ENCODE data around the gene ERBB4.

Gene ERBB4

GRCh38 chr2:212384027-212384426, 154.6 kb downstream of the ERBB4 start:
- no peaks in the 10 kb centered on the region for H3F3A ChIP-seq (ENCODE audit: insufficient read depth, low read length)
- no peaks in the 10 kb centered on the region for H3K27me3 ChIP-seq (replicated peaks; ENCODE audit: insufficient read depth, low read length)
- no peak overlapping the region for H3K27ac ChIP-seq (ENCODE audit: low read length)
- no peak overlapping the region for H2AFZ ChIP-seq (ENCODE audit: low read length)
- no peaks in the 10 kb centered on the region for H3K79me2 ChIP-seq (ENCODE audit: low read length)
- H3K36me3 ChIP-seq (replicated peaks; ENCODE audit: insufficient read depth, low read length) = no peaks in the 10 kb centered on the region
- no peaks in the 10 kb centered on the region for H4K20me1 ChIP-seq (ENCODE audit: insufficient read depth, low read length)
- H3K4me3 ChIP-seq (ENCODE audit: low read length) = no peak overlapping the region
- H3K4me1 ChIP-seq (ENCODE audit: low read length) = no peaks in the 10 kb centered on the region
- no peaks in the 10 kb centered on the region for H3K9me3 ChIP-seq (replicated peaks; ENCODE audit: insufficient read depth, low read length)
- H3K9me2 ChIP-seq (replicated peaks; ENCODE audit: insufficient read depth, low read length) = no peaks in the 10 kb centered on the region
- no peak overlapping the region for H3K4me2 ChIP-seq (ENCODE audit: low read depth, low read length)
- DNase-seq = no peak
- no peak overlapping the region for H3K9ac ChIP-seq (ENCODE audit: low read length)
- no peak for TF ChIP-seq EZH2phosphoT487 (IDR thresholded peaks at IDR 0.05; ENCODE audit: low read length)
- TF ChIP-seq EZH2 (optimal IDR thresholded peaks at IDR 0.05; ENCODE audit: low read depth, low read length) = no peak
- no peak for TF ChIP-seq CTCF (IDR thresholded peaks at IDR 0.05; ENCODE audit: low read length)

- no peak overlapping the region for H2AFZ ChIP-seq (ENCODE audit: low read length)
- H3K27me3 ChIP-seq (replicated peaks; ENCODE audit: insufficient read depth, low read length) = no peaks in the 10 kb centered on the region
- no peak overlapping the region for H3K4me3 ChIP-seq (ENCODE audit: low read length)
- H3K4me1 ChIP-seq (ENCODE audit: low read length) = no peaks in the 10 kb centered on the region
- no peaks in the 10 kb centered on the region for H3K9me2 ChIP-seq (replicated peaks; ENCODE audit: insufficient read depth, low read length)
- no peaks in the 10 kb centered on the region for H3K9me3 ChIP-seq (replicated peaks; ENCODE audit: insufficient read depth, low read length)
- no peaks in the 10 kb centered on the region for H3F3A ChIP-seq (ENCODE audit: insufficient read depth, low read length)
- no peak for TF ChIP-seq EZH2phosphoT487 (IDR thresholded peaks at IDR 0.05; ENCODE audit: low read length)
- TF ChIP-seq EZH2 (optimal IDR thresholded peaks at IDR 0.05; ENCODE audit: low read depth, low read length) = no peak
- no peak for TF ChIP-seq CTCF (IDR thresholded peaks at IDR 0.05; ENCODE audit: low read length)
- H4K20me1 ChIP-seq (ENCODE audit: insufficient read depth, low read length) = no peaks in the 10 kb centered on the region
- no peak overlapping the region for H3K9ac ChIP-seq (ENCODE audit: low read length)
- no peaks in the 10 kb centered on the region for H3K36me3 ChIP-seq (replicated peaks; ENCODE audit: insufficient read depth, low read length)
- no peak overlapping the region for H3K27ac ChIP-seq (ENCODE audit: low read length)
- no peak overlapping the region for H3K4me2 ChIP-seq (ENCODE audit: low read depth, low read length)
- DNase-seq = no peak
- no peaks in the 10 kb centered on the region for H3K79me2 ChIP-seq (ENCODE audit: low read length)
Measured at GRCh38 chr2:212381428-212382102, 157.0 kb downstream of the ERBB4 start.

GRCh38 chr2:212379103-212379502, 159.5 kb downstream of the ERBB4 start:
- no peaks in the 10 kb centered on the region for H3K9me2 ChIP-seq (replicated peaks; ENCODE audit: insufficient read depth, low read length)
- no peak overlapping the region for H3K4me2 ChIP-seq (ENCODE audit: low read depth, low read length)
- no peaks in the 10 kb centered on the region for H3K9me3 ChIP-seq (replicated peaks; ENCODE audit: insufficient read depth, low read length)
- H3K9ac ChIP-seq (ENCODE audit: low read length) = no peak overlapping the region
- H3F3A ChIP-seq (ENCODE audit: insufficient read depth, low read length) = no peaks in the 10 kb centered on the region
- no peaks in the 10 kb centered on the region for H3K4me1 ChIP-seq (ENCODE audit: low read length)
- no peaks in the 10 kb centered on the region for H3K36me3 ChIP-seq (replicated peaks; ENCODE audit: insufficient read depth, low read length)
- H3K4me3 ChIP-seq (ENCODE audit: low read length) = no peak overlapping the region
- no peak overlapping the region for H3K27ac ChIP-seq (ENCODE audit: low read length)
- H3K27me3 ChIP-seq (replicated peaks; ENCODE audit: insufficient read depth, low read length) = no peaks in the 10 kb centered on the region
- H3K79me2 ChIP-seq (ENCODE audit: low read length) = no peaks in the 10 kb centered on the region
- TF ChIP-seq EZH2phosphoT487 (IDR thresholded peaks at IDR 0.05; ENCODE audit: low read length) = no peak
- no peak for TF ChIP-seq EZH2 (optimal IDR thresholded peaks at IDR 0.05; ENCODE audit: low read depth, low read length)
- TF ChIP-seq CTCF (IDR thresholded peaks at IDR 0.05; ENCODE audit: low read length) = no peak
- no peak for DNase-seq
- H2AFZ ChIP-seq (ENCODE audit: low read length) = no peak overlapping the region
- H4K20me1 ChIP-seq (ENCODE audit: insufficient read depth, low read length) = no peaks in the 10 kb centered on the region

Data from MM.1S (cell line).